Activated CD8-positive, alpha-beta memory T cell treated with anti-CD3 and anti-CD28 coated beads, Interleukin-2, amount 50 U/mL, for 1 hour (primary cell): ENCODE results near the gene TMEM9.

Experiments
- DNase-seq: peaks from one replicate; pipeline ENCODE4 v3.0.0-alpha.2; 2020; ENCODE audit errors: extremely low read depth

The TMEM9 gene

DNA sequence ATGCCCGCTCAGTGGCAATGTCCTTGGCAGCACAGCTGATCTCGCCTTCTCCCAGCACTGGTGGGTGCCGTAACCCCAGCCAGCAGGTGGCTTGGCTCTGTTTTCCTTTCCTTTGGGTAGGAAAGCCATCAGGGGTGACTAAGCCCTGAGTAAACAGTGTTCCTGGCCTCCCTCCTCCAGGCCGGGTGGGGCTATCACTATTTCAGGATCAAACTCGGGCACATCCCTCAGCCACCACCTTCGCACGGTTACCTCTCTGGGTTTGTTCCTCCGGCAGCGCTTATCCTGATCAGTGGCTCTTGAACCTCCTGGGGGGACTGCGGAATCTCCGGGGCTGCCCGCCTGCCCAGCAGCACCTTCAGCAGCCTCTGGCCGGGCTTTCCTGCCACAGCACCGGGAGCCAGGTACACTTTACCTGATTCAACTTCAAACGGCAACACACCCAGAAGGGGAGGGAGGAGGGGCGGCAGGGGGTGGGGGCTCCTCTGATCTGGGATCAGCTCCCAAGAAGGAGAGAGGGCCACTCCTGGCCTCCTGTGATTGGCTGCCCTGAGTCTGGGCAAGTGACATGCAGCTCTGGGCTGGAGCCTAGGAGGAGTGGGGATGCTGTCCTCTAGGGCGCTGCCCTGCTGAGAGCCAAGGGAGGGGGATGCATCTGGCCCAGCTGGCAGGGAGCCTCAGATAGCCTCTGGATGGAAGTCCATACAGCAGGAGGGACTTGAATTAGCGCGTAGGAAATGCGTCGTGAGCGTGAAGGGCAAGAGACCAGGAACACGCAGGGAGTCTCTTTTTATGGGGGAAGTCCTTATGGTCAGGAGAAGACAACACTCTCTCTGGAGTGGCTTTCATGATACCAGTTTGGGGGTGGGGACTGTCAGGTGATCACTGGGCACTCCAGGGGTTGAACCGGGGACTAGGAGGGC, 27.2 kb downstream of the TMEM9 start, which contains the start of gene ASCL5:
ASCL5 (minus strand) TSS at position 353 of the 923 bp plus-strand sequence. CDS start 11,812 bp downstream, outside the sequence.
- DNase-seq, result no peak

DNA sequence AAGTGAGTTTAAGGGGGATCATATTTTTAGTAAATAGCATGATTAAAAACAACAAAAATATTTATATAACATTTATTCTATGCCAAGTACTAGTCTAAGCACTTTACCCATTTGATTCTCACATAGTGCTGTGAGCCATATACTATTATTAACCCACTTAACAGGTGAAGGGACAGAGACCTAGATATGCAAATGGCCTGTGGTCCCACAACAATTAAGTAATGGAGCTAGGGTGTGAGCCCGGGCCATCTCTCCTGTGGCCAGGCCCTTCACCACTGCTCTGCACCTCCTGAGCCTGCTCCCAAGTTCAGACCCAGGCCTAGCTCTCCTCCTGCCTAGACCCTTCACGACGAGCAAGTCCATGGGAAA, 27.8 kb downstream of the TMEM9 start:
- no peak for DNase-seq

DNA sequence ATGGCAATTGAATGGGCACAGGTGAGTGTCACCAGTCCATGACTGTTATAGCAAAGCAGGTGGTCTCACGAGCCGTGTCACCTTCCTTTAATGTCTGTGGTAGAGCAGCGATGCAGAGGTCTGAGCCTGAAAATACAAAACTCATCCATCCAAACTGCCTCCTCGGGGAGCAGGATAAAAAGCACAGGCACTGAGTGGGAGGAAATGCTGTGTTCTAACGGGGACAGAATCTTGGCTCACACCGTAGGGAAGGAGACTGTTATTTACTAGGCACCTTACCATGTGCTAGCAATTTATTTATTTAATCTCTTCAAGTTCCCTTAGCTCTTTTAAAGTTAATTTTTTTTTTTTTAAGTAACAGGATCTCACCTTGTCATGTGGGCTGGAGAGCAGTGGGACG, 28.5 kb downstream of the TMEM9 start:
- DNase-seq, result no peak

DNA sequence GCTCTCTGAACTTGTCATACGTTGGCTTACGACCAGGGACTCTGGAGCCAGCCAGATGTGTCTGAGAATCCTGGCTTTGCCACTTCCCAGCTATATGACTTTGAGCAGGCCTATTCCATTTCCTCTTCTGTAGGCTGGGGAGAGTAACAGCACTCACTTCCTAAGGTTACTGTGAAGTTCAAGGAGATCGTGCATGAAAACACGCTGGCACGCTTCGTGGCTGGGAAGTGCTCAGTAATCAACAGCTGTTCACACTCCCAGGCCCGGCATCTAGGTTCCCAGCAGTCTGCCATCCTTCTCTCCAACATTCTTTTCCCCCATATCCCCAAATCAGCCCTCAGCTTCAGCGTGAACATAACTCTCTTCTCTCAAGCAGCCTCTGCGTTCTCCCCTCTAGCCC, 29.3 kb downstream of the TMEM9 start:
- DNase-seq, result no peak

DNA sequence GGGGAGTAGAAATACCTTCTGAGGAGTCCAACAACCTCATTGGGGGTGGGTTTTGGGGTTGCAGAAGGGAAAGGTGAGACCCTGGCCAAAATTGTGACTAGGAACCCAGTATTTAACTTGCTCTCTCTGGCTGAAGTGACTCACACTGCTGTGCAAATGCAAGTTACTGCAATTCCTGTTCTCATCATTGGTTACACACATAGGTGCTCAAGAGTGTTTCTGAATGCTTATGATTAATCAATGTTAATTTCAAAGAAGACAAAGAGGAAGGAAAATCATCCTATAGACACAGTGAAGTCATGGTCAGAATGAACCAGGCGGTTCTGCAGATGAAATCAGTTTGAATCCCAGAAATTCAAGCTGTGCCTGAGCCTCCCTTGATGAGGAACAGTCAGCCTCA, 30.4 kb downstream of the TMEM9 start:
- DNase-seq, result no peak

DNA sequence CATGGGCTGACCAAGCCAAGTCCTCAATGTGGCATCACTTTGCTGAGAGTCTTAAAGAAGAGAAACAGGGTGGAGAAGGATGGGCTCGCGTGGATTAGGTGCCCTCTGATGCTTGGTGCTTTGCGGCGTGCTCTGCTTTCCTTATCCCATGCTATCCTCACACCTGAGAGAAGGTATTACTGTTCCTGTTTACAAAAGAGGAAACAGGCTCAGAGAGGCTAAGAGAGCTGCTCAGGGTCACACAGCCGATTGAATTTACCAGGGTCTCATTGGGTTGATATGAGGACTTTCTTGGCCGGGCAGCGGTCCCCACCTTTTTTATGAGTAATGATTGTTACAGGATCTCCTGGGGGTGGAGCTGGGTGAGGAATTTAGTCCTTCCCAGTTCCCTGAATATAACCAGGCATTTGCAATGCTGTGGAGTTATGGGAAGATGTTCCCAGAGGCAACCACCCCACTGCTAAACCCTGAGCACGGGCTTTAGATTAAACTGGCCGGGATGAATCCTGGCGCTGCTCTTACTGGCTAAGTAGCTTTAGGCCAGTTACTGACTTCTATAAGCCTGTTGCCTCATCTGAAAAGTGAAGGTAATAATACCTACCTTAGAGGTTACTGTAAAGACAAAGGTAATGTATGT, 31.8 kb downstream of the TMEM9 start:
- no peak for DNase-seq

DNA sequence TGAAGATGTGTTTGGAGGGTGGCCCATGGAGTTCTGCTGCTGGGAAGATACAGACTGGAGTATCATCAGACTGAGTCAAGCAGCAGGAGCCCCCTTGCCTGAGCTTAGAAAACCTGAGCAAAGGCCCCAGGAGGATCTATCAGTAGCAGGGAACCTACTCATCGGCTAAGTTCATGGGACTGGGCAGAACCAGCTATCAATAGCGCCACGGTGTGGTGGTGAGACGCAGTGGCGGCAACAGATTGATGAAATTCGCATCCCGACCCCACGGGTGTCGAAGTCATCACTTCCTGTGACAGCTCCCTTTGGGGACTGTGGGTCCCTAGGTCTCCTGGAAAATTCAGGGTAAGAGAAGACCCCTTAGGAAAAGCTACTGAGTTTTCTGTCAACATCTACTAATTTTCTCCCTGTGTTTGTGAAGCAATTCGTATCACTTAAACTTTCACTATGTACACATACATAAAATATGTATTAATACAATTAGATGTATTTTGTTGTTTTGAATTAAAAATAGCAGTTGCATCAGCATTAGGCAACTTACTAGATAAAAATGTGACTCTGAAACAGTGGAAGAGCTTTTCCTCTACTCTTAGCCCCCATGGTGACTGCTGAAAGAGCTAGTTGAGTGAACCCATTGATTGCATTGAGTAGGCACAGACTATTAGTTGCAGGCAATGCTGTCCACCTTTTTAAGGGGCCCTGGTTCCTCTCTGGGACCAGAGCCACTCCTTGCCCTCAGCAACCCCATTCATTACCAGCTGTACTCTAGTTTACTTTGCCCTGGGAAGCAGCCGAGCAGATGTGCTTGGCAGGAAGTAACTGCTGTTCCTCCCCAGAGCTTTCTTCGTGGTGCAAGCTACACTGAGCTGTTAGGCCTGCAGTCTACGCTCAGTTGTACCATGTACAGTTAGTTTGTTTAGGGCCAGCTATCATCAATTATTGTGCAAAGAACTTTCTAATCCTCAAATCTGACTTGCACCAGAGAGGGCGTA, 34.8 kb downstream of the TMEM9 start:
- peak; percentile 10 for DNase-seq

DNA sequence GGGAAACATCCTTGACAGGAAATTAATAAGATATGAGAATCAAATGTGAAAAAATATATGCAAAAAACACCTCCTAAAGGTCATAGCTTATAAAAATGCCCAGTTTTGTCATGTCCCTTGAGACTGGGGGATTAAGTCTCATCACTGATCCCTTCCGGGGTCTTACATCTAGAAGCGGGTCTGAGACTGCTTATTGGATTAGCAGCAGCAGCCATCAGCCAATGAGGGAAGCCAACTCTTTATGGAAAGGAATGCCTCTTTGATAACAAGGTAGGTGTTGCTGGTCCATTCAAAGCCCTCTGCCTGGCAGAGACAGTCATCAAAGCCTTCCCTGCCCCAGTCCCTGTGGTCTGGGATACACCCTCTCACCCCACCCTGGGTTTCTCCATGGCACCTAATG, 38.2 kb downstream of the TMEM9 start:
- no peak for DNase-seq

DNA sequence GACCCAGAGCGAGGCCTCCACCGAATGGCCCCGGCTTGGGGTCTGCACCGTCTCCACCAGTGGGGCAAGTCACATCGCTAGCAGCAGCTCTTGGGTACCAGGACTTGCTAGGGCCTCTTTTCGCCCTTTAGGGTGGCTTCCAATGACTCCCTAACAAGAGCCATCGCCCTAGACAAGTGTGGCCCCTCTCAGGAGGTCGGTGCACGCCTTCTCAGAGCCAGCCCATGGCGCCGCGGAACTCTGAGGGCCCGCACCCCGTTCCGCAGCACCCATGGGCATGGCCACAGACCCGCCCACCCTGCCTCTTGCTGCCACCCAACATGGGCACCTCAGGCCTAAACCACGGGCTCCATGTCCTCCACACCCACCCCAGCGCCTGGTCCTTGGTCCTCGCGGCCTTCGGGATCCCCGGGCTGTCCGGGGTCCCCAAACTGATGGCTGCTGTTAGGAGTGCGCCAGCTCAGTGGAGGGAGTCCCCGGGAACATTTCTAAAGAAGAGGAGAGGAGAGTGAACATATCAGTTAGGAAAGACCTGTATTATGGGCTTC, 38.8 kb downstream of the TMEM9 start:
- no peak for DNase-seq

DNA sequence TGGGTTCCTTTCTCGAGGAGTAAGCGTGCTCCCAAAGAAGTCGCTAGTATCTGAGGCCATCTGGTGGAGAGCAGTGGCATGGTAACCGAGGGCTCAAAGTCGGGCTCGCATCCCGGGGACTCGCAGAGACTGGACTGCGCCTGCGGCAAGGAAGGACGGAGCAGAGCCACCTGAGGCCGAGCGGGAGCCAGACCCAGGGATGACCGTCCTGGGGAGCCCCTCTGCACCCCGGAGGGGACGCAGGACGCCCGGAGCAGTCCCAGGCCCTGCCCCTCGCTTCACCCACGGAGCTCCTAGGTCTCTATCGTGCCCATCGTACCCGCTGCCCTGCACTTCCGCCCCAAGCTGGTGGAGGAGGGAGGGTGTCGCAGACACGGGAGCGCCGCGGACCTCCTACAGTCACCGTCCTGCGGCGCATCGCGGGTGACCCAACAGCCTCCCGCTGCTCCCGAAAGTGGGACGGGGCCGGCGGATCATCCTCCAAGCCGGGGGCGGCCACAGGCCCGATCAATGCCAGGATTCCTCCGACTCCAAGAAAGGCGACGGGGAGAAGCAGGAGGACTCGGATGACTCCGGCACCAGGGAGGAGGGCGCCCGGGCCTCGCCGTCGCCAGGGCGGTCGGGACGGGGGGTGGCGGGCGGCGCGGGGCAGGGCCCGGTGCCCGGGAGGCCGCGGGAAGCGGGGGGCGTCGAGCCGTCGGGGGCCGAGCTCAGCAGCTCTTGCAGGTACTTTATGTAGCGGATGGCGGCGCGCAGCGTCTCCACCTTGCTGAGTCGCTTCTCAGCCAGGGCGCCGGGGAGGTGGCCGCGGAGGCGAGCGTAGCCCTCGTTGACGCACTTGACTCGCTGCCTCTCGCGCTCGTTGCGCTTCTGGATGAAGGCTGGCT, 39.8 kb downstream of the TMEM9 start:
- peak; percentile 27 for DNase-seq

DNA sequence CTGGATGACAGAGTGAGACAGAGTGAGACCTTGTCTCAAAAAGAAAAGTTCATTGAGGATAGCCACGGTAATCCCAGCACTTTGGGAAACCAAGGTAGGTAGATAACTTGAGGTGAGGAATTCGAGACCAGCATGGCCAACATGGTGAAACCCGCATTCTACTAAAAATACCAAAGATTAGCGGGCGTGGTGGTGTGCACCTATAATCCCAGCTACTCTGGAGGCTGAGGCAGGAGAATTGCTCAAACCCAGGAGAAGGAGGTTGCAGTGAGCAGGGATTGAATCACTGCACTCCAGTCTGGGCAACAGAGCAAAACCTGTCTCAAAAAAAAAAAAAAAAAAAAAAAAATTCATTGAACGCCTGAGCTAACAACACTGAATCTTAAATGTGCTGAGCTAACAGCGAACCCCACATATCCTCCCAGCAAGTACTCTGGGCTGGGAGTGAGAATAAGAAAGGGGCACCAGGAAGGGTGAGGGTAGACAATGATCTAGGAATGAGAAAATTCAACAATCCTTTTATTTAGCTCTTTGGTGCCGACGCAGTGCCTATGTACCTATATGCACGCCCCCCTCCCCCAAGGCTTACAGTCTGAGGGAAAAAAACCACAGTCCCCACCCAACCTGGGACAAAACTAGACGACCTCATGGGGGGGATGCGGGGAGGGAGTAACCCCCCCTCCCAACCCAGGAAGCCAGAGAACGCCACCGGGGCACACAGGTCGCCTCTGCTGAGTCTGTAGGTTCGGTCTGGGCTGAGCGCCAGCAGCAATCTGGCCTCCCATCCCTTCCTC, 40.6 kb downstream of the TMEM9 start:
- no peak for DNase-seq

DNA sequence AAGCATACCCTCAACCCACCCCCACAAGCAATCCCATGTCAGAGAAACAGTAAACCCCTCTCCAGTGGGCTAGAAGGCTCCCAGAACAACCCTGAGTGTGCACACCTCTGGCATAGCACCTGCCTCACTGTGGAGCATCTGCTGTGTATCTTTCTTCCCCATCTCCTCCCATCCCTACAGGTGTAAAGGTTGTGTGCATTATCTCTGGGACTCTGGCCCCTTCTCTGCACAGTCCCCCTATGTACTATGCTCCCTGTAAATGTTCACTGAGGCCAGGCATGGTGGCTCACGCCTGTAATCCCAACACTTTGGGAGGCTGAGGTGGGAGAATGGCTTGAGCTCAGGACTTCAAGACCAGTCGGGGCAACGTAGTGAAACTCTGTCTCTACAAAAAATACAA, 41.3 kb downstream of the TMEM9 start:
- DNase-seq, result no peak

DNA sequence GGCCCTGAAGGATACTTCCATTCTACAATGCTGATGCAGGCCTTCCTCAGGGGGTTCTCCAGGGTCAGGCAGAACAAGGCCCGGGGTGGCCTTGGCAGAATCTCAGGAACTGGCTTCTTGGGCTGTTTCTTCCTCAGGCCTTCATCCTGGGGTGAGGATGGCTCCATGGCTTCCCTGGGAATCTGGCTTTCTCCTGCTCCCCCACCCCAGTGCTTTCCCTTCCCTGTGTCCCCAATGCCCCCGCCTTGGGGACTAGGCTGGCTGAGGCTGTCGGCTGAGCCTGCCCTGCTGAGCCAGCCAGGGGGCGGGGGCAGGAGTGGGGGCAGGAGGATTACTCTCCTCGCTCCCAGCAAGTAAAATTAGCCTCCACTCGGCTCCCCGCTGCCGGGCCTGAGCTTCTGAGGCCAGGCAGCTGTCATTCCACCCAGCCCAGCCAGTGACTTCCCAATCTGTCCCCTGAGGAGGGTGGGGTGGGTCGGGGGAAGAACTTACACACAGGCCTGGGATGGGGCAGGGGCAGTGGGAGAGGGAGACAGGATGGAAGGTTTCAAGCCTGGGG, 42.0 kb downstream of the TMEM9 start, which contains the start of gene CACNA1S:
CACNA1S (minus strand) TSS at position 254 of the 559 bp plus-strand sequence; CDS start at position 167, 87 bp downstream.
- DNase-seq, result no peak

DNA sequence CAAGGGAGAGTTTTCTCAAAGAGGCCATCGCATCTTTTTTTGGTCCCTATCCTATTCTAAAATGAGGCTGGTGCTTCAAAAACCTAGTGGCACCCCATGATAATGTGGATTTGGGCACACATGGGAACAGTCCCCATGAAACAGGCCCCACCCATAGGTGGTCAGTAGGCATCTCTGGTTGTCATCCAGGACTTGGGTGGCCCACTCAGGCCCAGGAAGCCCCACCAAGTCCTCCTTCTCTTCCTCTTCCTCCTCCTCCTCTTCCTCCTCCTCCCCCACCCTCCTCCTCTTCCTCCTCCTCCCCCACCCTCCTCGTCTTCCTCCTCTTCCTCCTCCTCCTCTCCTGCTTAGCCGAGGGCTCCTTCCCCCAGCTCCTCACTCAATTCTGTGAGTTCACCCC, 42.6 kb downstream of the TMEM9 start:
- no peak for DNase-seq

DNA sequence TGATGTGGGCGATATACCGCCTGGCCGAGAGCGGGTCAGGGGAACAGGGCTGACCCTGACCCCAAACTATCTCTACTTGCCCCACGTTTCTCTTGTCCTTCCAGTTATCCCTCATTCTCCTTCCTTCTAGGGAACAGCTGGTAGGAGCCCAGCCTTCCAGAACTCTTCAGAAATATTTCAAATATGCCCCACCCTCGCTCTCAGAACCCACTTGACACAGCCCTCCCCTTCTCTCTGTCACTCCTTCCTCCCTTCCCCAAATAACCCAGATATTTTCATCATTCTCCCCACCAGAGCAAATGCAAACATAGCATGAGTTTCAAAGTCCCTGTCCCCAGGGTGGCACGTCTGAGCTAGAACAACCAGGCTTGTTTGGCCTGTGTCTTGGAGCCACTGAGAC, 43.1 kb downstream of the TMEM9 start:
- DNase-seq, result no peak

DNA sequence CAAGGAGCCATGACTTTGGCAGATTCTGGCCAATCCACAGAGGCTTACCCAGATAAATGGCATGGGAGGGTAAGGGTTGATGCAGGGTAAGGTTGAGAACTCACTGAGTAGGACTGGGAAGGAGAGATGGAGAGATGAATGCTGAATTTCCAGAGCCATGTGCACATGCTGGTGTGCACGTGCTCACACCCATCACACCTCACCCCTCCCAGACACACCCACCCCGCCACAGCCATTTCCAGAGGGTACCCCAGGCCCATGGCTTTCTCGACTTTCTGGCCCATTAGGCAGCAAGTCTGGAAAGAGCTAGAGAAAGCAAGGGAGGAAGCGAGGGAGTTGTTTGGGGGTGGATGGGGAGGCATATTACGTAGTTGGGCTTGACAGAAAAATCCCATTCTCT, 43.7 kb downstream of the TMEM9 start:
- no peak for DNase-seq

DNA sequence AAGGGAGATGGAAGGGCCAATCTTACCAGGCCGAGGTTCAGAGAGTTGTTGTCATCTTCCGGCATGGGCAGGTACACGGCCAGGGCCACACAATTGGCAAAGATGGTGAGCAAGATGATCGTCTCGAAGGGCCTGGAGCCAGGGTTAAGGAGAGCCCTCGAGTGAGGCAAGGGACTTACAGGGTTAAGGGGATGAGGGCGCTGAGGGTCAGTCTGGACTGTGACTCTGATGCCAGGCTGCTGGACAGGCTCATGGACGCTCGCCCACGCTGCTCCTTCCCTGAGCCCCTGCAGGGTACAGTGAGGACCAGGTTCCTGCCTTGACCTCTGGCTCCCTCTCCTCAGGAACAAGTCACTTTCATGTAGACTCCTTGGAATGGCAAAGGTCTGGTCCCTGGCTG, 44.1 kb downstream of the TMEM9 start:
- DNase-seq, result no peak

DNA sequence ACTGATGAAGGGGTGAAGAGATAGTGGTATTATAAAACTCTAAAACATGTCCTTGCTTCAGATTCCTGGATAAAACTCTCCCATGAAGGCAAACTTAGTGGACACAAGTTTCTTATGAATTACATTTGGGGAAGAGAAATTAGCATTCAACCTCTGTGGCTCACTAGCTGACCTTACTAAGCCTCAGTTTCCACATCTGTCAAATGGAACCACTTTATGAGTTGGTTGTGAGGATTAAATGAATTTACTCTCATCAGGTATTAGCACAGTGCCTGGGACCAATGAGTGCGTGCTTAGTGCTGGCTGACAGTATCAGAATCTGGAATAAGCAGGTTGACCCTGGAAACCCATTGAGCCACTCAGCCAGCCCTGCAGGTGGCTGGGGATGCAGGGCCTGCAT, 44.6 kb downstream of the TMEM9 start:
- DNase-seq, result no peak

DNA sequence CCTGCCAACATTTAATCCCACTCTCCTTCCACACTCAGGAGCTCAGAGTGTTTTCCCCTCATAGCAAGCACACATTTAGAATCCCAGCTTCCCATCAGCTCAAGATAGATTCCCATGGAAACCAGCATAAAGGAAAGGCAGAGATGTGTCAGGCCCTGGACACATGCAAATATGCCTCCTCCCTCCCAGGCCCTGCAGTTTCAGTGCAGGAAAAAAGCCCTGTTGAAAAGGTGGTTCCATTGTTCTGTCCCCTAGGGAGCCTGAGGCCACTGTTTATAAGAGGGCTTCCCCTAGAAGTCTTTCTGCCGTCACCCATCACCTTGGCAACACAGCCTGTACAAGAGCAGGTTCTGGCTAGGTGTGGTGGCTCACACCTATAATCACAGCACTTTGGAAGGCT, 45.7 kb downstream of the TMEM9 start:
- DNase-seq, result no peak
